Neural progenitor cell (in vitro differentiated cells): ENCODE data around the gene TENT4A. TPM values are rescaled to one million over a fixed set of nuclear protein-coding genes. Genes with fewer than 3 reads are reported as not detected.

Experiments
- DNase-seq: peaks from one replicate; pipeline ENCODE4 v3.0.0-alpha.2; 2016; ENCODE audit warnings: low spot score
- H2AFZ ChIP-seq: fragments of 200-600 bp; sonication (generic); replicated peaks from 2 replicates; pipeline ENCODE4 v1.6.1; 2016; ENCODE audit warnings: antibody characterized with exemption
- H3F3A ChIP-seq: fragments of 200-600 bp; sonication (generic); 2 replicates; pipeline ENCODE4 v1.6.1; 2016; ENCODE audit warnings: antibody characterized with exemption, low read depth
- H3K27ac ChIP-seq: fragments of 200-600 bp; sonication (generic); 2 replicates; pipeline ENCODE4 v1.5.1; 2016; ENCODE audit warnings: mild to moderate bottlenecking
- H3K27me3 ChIP-seq: fragments of 200-600 bp; sonication (generic); 2 replicates; pipeline ENCODE4 v1.6.1; 2016; ENCODE audit warnings: mild to moderate bottlenecking, moderate library complexity
- H3K36me3 ChIP-seq: fragments of 200-600 bp; sonication (generic); 2 replicates; pipeline ENCODE4 v1.5.1; 2016
- H3K4me1 ChIP-seq: fragments of 200-600 bp; sonication (generic); 2 replicates; pipeline ENCODE4 v1.6.1; 2016; ENCODE audit warnings: mixed run types
- H3K4me2 ChIP-seq: fragments of 200-600 bp; sonication (generic); 2 replicates; pipeline ENCODE4 v1.6.1; 2016
- H3K4me3 ChIP-seq: fragments of 200-600 bp; sonication (generic); 2 replicates; pipeline ENCODE4 v1.5.1; 2016
- H3K79me2 ChIP-seq: fragments of 200-600 bp; sonication (generic); 2 replicates; pipeline ENCODE4 v1.6.1; 2016; ENCODE audit warnings: low read depth
- H3K9ac ChIP-seq: fragments of 200-600 bp; sonication (generic); 2 replicates; pipeline ENCODE4 v1.6.1; 2016
- H3K9me3 ChIP-seq: fragments of 200-600 bp; sonication (generic); 2 replicates; pipeline ENCODE4 v1.5.1; 2016; ENCODE audit warnings: low read depth
- H4K20me1 ChIP-seq: fragments of 200-600 bp; sonication (generic); 2 replicates; pipeline ENCODE4 v1.6.1; 2016; ENCODE audit warnings: low read depth
- H3K27ac Mint-ChIP-seq: 3 replicates; pipeline ENCODE4 v1.8.0; 2021; ENCODE audit warnings: mixed read lengths
- H3K27me3 Mint-ChIP-seq: 2 replicates; pipeline ENCODE4 v1.8.0; 2022; ENCODE audit warnings: low read depth, mild to moderate bottlenecking, inconsistent platforms, moderate library complexity, mixed read lengths; ENCODE audit not compliant: insufficient read depth
- H3K36me3 Mint-ChIP-seq: 3 replicates; pipeline ENCODE4 v1.8.0; 2021; ENCODE audit warnings: mixed read lengths
- H3K4me1 Mint-ChIP-seq: 3 replicates; pipeline ENCODE4 v1.8.0; 2021; ENCODE audit warnings: mixed read lengths
- H3K4me3 Mint-ChIP-seq: 3 replicates; pipeline ENCODE4 v1.8.0; 2021; ENCODE audit warnings: mild to moderate bottlenecking, moderate library complexity, mixed read lengths
- H3K9me3 Mint-ChIP-seq: 3 replicates; pipeline ENCODE4 v1.8.0; 2020; ENCODE audit warnings: mixed read lengths
- EZH2 ChIP-seq: fragments of 200-600 bp; sonication (generic); IDR thresholded peaks from 2 replicates; pipeline ENCODE4 v1.6.1; 2017; ENCODE audit warnings: antibody characterized with exemption, mild to moderate bottlenecking, moderate library complexity
- EZH2phosphoT487 ChIP-seq: fragments of 200-600 bp; sonication (generic); IDR thresholded peaks from 2 replicates; pipeline ENCODE4 v1.6.1; 2017; ENCODE audit warnings: antibody characterized with exemption
- total RNA-seq: library from RNA; depleted of rRNA; stranded (reverse); fragments of >200 nt; gene quantifications from 2 replicates; pipeline ENCODE4 v1.2.3, GENCODE V29; 2015; ENCODE audit warnings: low replicate concordance
- TF ChIP-seq, protein P1 (sequence below): fragments of 200-600 bp; sonication (generic); IDR thresholded peaks from 2 replicates; pipeline ENCODE4 v1.5.1; 2017; ENCODE audit warnings: antibody characterized with exemption, mild to moderate bottlenecking

TENT4A gene
- total RNA-seq, 1 donor from 2014 or later, result 20.9 TPM

DNA sequence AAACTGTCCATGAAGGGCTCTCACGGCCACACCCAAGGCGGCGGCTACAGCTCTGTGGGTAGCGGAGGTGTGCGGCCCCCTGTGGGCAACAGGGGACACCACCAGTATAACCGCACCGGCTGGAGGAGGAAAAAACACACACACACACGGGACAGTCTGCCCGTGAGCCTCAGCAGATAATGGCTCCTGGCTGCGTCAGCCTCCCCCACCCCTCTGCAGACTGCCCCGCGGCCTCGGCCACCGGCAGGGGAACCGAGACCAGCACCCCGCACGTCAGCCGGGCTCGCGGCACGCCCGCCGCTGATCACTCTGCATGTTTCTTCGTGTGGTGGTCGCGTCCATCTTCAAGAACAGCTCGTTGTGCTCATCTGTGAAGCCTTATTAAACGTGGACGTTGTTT lies 41.5 kb downstream of the TENT4A start:
- no peak for DNase-seq
- Mint-ChIP-seq H3K27me3 (peaks cover 2% of the 10 kb centered on the region), H3K9me3 (no peaks in the 10 kb centered on the region), H3K4me3 (no peak overlapping the region), H3K4me1 (no peaks in the 10 kb centered on the region), H3K27ac (no peak overlapping the region), H3K36me3 (peaks cover 54% of the 10 kb centered on the region)
- Histone ChIP-seq H3K9ac (no peak overlapping the region), H3K4me2 (no peak overlapping the region), H3K79me2 (no peaks in the 10 kb centered on the region), H3K27me3 (no peaks in the 10 kb centered on the region), H3K4me1 (no peaks in the 10 kb centered on the region), H3F3A (no peaks in the 10 kb centered on the region), H3K4me3 (no peak overlapping the region), H4K20me1 (peaks cover 3% of the 10 kb centered on the region), H3K36me3 (no peaks in the 10 kb centered on the region), H2AFZ (no peak overlapping the region), H3K27ac (no peak overlapping the region), H3K9me3 (no peaks in the 10 kb centered on the region)
- TF ChIP-seq, protein P1, sequence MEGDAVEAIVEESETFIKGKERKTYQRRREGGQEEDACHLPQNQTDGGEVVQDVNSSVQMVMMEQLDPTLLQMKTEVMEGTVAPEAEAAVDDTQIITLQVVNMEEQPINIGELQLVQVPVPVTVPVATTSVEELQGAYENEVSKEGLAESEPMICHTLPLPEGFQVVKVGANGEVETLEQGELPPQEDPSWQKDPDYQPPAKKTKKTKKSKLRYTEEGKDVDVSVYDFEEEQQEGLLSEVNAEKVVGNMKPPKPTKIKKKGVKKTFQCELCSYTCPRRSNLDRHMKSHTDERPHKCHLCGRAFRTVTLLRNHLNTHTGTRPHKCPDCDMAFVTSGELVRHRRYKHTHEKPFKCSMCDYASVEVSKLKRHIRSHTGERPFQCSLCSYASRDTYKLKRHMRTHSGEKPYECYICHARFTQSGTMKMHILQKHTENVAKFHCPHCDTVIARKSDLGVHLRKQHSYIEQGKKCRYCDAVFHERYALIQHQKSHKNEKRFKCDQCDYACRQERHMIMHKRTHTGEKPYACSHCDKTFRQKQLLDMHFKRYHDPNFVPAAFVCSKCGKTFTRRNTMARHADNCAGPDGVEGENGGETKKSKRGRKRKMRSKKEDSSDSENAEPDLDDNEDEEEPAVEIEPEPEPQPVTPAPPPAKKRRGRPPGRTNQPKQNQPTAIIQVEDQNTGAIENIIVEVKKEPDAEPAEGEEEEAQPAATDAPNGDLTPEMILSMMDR, result no peak
- TF ChIP-seq EZH2 (no peak), EZH2phosphoT487 (no peak)

DNA sequence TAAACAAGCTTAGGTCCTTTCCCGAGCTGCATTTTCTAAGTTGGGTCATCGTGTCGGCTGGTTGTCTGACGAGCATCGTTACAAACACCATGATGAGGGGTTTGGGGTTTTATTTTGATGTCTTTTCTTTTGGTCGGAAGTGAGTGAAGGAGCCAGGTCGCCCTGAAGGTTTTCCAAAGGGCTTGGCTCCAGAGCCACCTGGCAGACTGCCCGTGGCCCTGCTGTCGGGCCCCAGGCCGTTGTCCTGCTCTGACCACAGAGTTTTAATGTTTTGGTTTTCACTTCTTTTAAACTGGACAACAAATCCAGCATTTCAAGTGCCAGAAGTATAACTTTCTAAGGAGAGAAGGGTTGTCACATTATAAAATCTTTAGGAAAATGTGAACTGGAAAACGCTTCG lies 42.3 kb downstream of the TENT4A start:
- DNase-seq, result no peak
- H3K4me3 Mint-ChIP-seq, result no peak overlapping the region
- H3K9me3 ChIP-seq, result no peaks in the 10 kb centered on the region
- H3K4me3 ChIP-seq, result no peak overlapping the region
- H2AFZ ChIP-seq, result no peak overlapping the region
- no peak overlapping the region for H3K27ac Mint-ChIP-seq
- no peaks in the 10 kb centered on the region for H3K9me3 Mint-ChIP-seq
- H3K27ac ChIP-seq, result no peak overlapping the region
- H3K4me1 ChIP-seq, result no peaks in the 10 kb centered on the region
- no peak overlapping the region for H3K4me2 ChIP-seq
- H3K36me3 Mint-ChIP-seq, result peaks cover 49% of the 10 kb centered on the region
- no peaks in the 10 kb centered on the region for H3F3A ChIP-seq
- no peaks in the 10 kb centered on the region for H3K27me3 ChIP-seq
- TF ChIP-seq, protein P1, result no peak
- no peak for TF ChIP-seq EZH2
- TF ChIP-seq EZH2phosphoT487, result no peak
- H3K79me2 ChIP-seq, result no peaks in the 10 kb centered on the region
- H3K9ac ChIP-seq, result no peak overlapping the region
- peaks cover 2% of the 10 kb centered on the region for H3K27me3 Mint-ChIP-seq
- no peaks in the 10 kb centered on the region for H3K36me3 ChIP-seq
- peaks cover 3% of the 10 kb centered on the region for H4K20me1 ChIP-seq
- H3K4me1 Mint-ChIP-seq, result no peaks in the 10 kb centered on the region

DNA sequence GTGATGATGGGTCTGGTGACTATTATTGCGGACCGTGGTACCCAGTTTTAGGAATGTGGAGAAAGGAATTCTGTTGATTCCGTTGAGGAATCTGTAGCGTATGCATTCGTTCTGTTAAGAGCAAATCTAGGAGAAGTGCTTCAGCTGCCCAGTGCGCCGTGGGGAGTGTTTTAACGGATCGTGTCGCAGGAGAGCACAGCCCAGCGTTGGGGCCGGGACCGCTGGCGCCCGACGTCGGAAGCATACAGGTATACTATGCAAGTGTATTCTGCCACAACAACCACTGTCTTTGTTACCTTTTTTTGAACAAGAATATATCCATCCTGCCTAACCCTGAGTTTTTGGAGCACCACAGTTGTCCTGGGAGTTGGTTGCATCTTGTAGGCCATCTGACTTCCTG lies 42.7 kb downstream of the TENT4A start:
- Mint-ChIP-seq H3K4me1 (no peaks in the 10 kb centered on the region), H3K27ac (no peak overlapping the region), H3K36me3 (peaks cover 51% of the 10 kb centered on the region), H3K9me3 (no peaks in the 10 kb centered on the region), H3K27me3 (peaks cover 4% of the 10 kb centered on the region), H3K4me3 (no peak overlapping the region)
- Histone ChIP-seq H2AFZ (no peak overlapping the region), H3K4me2 (no peak overlapping the region), H3K9me3 (no peaks in the 10 kb centered on the region), H3K27me3 (no peaks in the 10 kb centered on the region), H3K79me2 (no peaks in the 10 kb centered on the region), H3K36me3 (no peaks in the 10 kb centered on the region), H3K27ac (no peak overlapping the region), H3F3A (no peaks in the 10 kb centered on the region), H3K4me1 (no peaks in the 10 kb centered on the region), H3K4me3 (no peak overlapping the region), H4K20me1 (peaks cover under 1% of the 10 kb centered on the region), H3K9ac (no peak overlapping the region)
- TF ChIP-seq, protein P1, result no peak
- TF ChIP-seq EZH2 (no peak), EZH2phosphoT487 (no peak)
- DNase-seq, result no peak
